ENCODE data around the gene INSIG2.

The INSIG2 gene

GRCh38 chr2:118145207-118145606, 56.9 kb downstream of the INSIG2 start:
- no peak for DNase-seq (ENCODE audit: low read depth)
- Histone ChIP-seq H3K27me3 (replicated peaks; ENCODE audit: control insufficient read depth, insufficient read depth, low read length) (no peaks in the 10 kb centered on the region), H3K9me3 (ENCODE audit: control insufficient read depth, low read length) (no peaks in the 10 kb centered on the region), H3K9ac (ENCODE audit: low read length) (no peak overlapping the region), H3K4me1 (ENCODE audit: control insufficient read depth, insufficient read depth, low read length) (peaks cover 35% of the 10 kb centered on the region), H3K36me3 (ENCODE audit: control insufficient read depth, insufficient read depth, low read length, severe bottlenecking) (no peaks in the 10 kb centered on the region), H3K4me3 (ENCODE audit: low read length) (no peak overlapping the region)

GRCh38 chr2:118145806-118146205, 57.5 kb downstream of the INSIG2 start:
- Histone ChIP-seq H3K9ac (ENCODE audit: low read length) (no peak overlapping the region), H3K4me3 (ENCODE audit: low read length) (no peak overlapping the region), H3K4me1 (ENCODE audit: control insufficient read depth, insufficient read depth, low read length) (peaks cover 41% of the 10 kb centered on the region), H3K9me3 (ENCODE audit: control insufficient read depth, low read length) (no peaks in the 10 kb centered on the region), H3K27me3 (replicated peaks; ENCODE audit: control insufficient read depth, insufficient read depth, low read length) (no peaks in the 10 kb centered on the region), H3K36me3 (ENCODE audit: control insufficient read depth, insufficient read depth, low read length, severe bottlenecking) (no peaks in the 10 kb centered on the region)
- no peak for DNase-seq (ENCODE audit: low read depth)

- no peak for DNase-seq (ENCODE audit: low read depth)
- no peak overlapping the region for H3K9ac ChIP-seq (ENCODE audit: low read length)
- H3K36me3 ChIP-seq (ENCODE audit: control insufficient read depth, insufficient read depth, low read length, severe bottlenecking) = no peaks in the 10 kb centered on the region
Observed at GRCh38 chr2:118146315-118147283, 58.3 kb downstream of the INSIG2 start.

DNA sequence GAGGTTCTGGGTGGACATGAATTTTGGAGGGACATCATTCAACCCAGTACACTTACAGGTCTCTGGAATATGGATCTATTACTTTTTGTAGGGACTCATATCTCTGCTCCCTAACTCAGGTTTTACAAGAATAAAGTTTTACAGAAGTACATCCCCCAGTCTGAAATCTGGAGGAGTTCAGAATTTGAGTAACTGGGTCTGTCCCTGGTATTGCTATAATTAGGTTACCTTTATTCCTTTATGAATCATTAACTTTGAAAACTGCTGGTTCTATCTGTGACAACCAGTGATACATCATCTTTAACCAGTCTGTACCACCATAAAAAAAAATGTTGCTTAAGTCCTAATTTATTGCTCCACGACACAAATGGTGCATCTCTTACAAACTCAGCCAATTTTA, 59.9 kb downstream of the INSIG2 start:
- peak overlapping the region; percentile 51 for H3K4me3 ChIP-seq (ENCODE audit: low read length)
- H3K9me3 ChIP-seq (ENCODE audit: control insufficient read depth, low read length) = no peaks in the 10 kb centered on the region
- H3K4me1 ChIP-seq (ENCODE audit: control insufficient read depth, insufficient read depth, low read length) = peaks cover 44% of the 10 kb centered on the region
- no peak for DNase-seq (ENCODE audit: low read depth)
- no peaks in the 10 kb centered on the region for H3K36me3 ChIP-seq (ENCODE audit: control insufficient read depth, insufficient read depth, low read length, severe bottlenecking)
- peak overlapping the region; percentile 57 for H3K9ac ChIP-seq (ENCODE audit: low read length)
- H3K27me3 ChIP-seq (replicated peaks; ENCODE audit: control insufficient read depth, insufficient read depth, low read length) = no peaks in the 10 kb centered on the region

More at GRCh38 chr2:118146315-118147283, 58.3 kb downstream of the INSIG2 start:
- Histone ChIP-seq H3K4me1 (ENCODE audit: control insufficient read depth, insufficient read depth, low read length) (peaks cover 44% of the 10 kb centered on the region), H3K27me3 (replicated peaks; ENCODE audit: control insufficient read depth, insufficient read depth, low read length) (no peaks in the 10 kb centered on the region), H3K9me3 (ENCODE audit: control insufficient read depth, low read length) (no peaks in the 10 kb centered on the region), H3K4me3 (ENCODE audit: low read length) (no peak overlapping the region)

GRCh38 chr2:118148809-118149208, 60.5 kb downstream of the INSIG2 start:
- Histone ChIP-seq H3K9ac (ENCODE audit: low read length) (peak overlapping the region; percentile 57), H3K9me3 (ENCODE audit: control insufficient read depth, low read length) (no peaks in the 10 kb centered on the region), H3K36me3 (ENCODE audit: control insufficient read depth, insufficient read depth, low read length, severe bottlenecking) (no peaks in the 10 kb centered on the region), H3K4me3 (ENCODE audit: low read length) (peak overlapping the region; percentile 51), H3K4me1 (ENCODE audit: control insufficient read depth, insufficient read depth, low read length) (peaks cover 44% of the 10 kb centered on the region), H3K27me3 (replicated peaks; ENCODE audit: control insufficient read depth, insufficient read depth, low read length) (no peaks in the 10 kb centered on the region)
- peak; percentile 62 for DNase-seq (ENCODE audit: low read depth)

- no peaks in the 10 kb centered on the region for H3K9me3 ChIP-seq (ENCODE audit: control insufficient read depth, low read length)
- H3K4me3 ChIP-seq (ENCODE audit: low read length) = no peak overlapping the region
- peaks cover 53% of the 10 kb centered on the region for H3K4me1 ChIP-seq (ENCODE audit: control insufficient read depth, insufficient read depth, low read length)
- H3K36me3 ChIP-seq (ENCODE audit: control insufficient read depth, insufficient read depth, low read length, severe bottlenecking) = no peaks in the 10 kb centered on the region
- no peaks in the 10 kb centered on the region for H3K27me3 ChIP-seq (replicated peaks; ENCODE audit: control insufficient read depth, insufficient read depth, low read length)
- DNase-seq (ENCODE audit: low read depth) = no peak
- H3K9ac ChIP-seq (ENCODE audit: low read length) = peak overlapping the region; percentile 57
Observed at GRCh38 chr2:118150294-118150693, 62.0 kb downstream of the INSIG2 start.

- Histone ChIP-seq H3K4me3 (ENCODE audit: low read length) (no peak overlapping the region), H3K27me3 (replicated peaks; ENCODE audit: control insufficient read depth, insufficient read depth, low read length) (no peaks in the 10 kb centered on the region), H3K9ac (ENCODE audit: low read length) (no peak overlapping the region), H3K36me3 (ENCODE audit: control insufficient read depth, insufficient read depth, low read length, severe bottlenecking) (no peaks in the 10 kb centered on the region), H3K4me1 (ENCODE audit: control insufficient read depth, insufficient read depth, low read length) (peaks cover 50% of the 10 kb centered on the region), H3K9me3 (ENCODE audit: control insufficient read depth, low read length) (peaks cover 8% of the 10 kb centered on the region)
- DNase-seq (ENCODE audit: low read depth) = no peak
Observed at GRCh38 chr2:118151831-118152230, 63.6 kb downstream of the INSIG2 start.

DNA sequence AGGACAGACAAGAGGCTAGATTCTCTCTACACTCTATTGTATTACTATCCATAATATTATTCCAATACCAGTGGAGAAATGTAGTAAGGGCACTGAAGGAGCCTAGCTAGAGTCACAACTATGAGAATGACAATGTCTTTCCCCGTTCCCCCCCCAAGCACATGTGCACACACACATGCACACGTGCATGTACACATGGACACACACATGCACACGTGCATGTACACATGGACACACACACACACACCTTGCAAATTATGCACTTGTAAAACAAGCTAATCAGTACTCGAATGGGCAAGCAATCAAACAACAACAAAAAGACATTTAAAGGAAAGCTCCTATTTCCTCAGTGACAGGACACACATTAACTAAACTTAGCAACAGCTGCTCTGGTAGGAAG, 65.2 kb downstream of the INSIG2 start:
- H3K9ac ChIP-seq (ENCODE audit: low read length) = no peak overlapping the region
- H3K27me3 ChIP-seq (replicated peaks; ENCODE audit: control insufficient read depth, insufficient read depth, low read length) = no peaks in the 10 kb centered on the region
- H3K4me3 ChIP-seq (ENCODE audit: low read length) = no peak overlapping the region
- H3K9me3 ChIP-seq (ENCODE audit: control insufficient read depth, low read length) = peaks cover 22% of the 10 kb centered on the region
- DNase-seq (ENCODE audit: low read depth) = no peak
- H3K4me1 ChIP-seq (ENCODE audit: control insufficient read depth, insufficient read depth, low read length) = peaks cover 35% of the 10 kb centered on the region
- H3K36me3 ChIP-seq (ENCODE audit: control insufficient read depth, insufficient read depth, low read length, severe bottlenecking) = no peaks in the 10 kb centered on the region

DNA sequence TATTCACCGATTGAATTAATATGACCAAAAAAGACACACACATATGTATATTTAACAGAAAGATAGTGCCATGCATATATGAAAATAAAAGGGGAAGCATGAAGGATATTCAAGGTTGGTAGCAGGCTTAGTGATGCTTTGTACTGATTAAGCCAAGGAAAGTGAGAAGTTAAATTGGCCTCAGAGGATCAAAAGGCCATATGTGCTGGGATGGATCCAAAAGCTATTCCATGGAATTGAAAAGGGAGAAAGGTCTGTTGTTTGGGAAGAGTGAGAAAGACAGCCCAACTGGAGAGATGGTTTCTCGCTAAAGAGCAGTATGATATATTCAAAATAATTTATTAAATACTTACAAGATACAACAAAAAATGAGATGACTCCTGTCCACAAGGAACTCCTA, 65.9 kb downstream of the INSIG2 start:
- H3K4me3 ChIP-seq (ENCODE audit: low read length) = no peak overlapping the region
- no peaks in the 10 kb centered on the region for H3K27me3 ChIP-seq (replicated peaks; ENCODE audit: control insufficient read depth, insufficient read depth, low read length)
- H3K4me1 ChIP-seq (ENCODE audit: control insufficient read depth, insufficient read depth, low read length) = peaks cover 29% of the 10 kb centered on the region
- H3K36me3 ChIP-seq (ENCODE audit: control insufficient read depth, insufficient read depth, low read length, severe bottlenecking) = no peaks in the 10 kb centered on the region
- H3K9ac ChIP-seq (ENCODE audit: low read length) = no peak overlapping the region
- DNase-seq (ENCODE audit: low read depth) = no peak
- peaks cover 26% of the 10 kb centered on the region for H3K9me3 ChIP-seq (ENCODE audit: control insufficient read depth, low read length)

Measured in adipocyte (in vitro differentiated cells).